T47D (cell line): ENCODE measurements around the gene PCDHB4.
"Not testable (repeated sequence)": the region's sequence is repeated elsewhere in the genome, so short reads cannot be mapped to it uniquely, and the experiment has no call there.

Experiments
- DNase-seq, 2 experiments: peaks; one replicate each; pipeline versions ENCODE4 v3.0.0 to v3.0.0-alpha.2; 2011 to 2012; ENCODE audit warnings: low read depth in 1 of 2, low spot score in 1 of 2
- JUND ChIP-seq: IDR thresholded peaks from 2 replicates; pipeline ENCODE4 v1.6.1; 2012; ENCODE audit warnings: low read depth
- in situ Hi-C: cut with HindIII; loops from 2 replicates; pipeline ENCODE4 v1.10.0; 2016; ENCODE audit warnings: low sequenced_read_pairs, low pct_unique_long_range_greater_than_20kb

PCDHB4 gene

GRCh38 chr5:141155540-141156374, 34.1 kb downstream of the PCDHB4 start:
- peak; percentile 88 to 92 for DNase-seq
- in situ Hi-C loops: no loop called here
- no peak for TF ChIP-seq JUND

- in situ Hi-C loops, DNase-seq: not testable (repeated sequence)
Observed at GRCh38 chr5:141157356-141157755, 35.7 kb downstream of the PCDHB4 start.

- DNase-seq, in situ Hi-C loops: not testable (repeated sequence)
Observed at GRCh38 chr5:141157901-141158300, 36.3 kb downstream of the PCDHB4 start.

- peak; percentile 75 to 85 for DNase-seq
Observed at GRCh38 chr5:141172381-141173204, 51.0 kb downstream of the PCDHB4 start, which contains the start of gene PCDHB7. PCDHB7 (plus strand) TSS chr5:141172644; CDS start chr5:141172836, 192 bp downstream.

GRCh38 chr5:141174291-141175104, 52.9 kb downstream of the PCDHB4 start:
- in situ Hi-C loops, DNase-seq: not testable (repeated sequence)

More at GRCh38 chr5:141172381-141173204, 51.0 kb downstream of the PCDHB4 start, which contains the start of gene PCDHB7:
- TF ChIP-seq JUND: no peak
- in situ Hi-C loops: no loop called here
